GM08714 (cell line): ENCODE results near the gene SPATA24.
A peak's percentile ranks its signal among the peaks of the same experiment; 100 is the strongest.
"Not testable (repeated sequence)": the region's sequence is repeated elsewhere in the genome, so short reads cannot be mapped to it uniquely, and the experiment has no call there.

Experiments used
- H3K4me3 ChIP-seq: fragments of 200-500 bp; sonication (Bioruptor generic); 2 replicates; pipeline ENCODE4 v1.5.1; 2014; ENCODE audit warnings: mild to moderate bottlenecking, low read length, inconsistent platforms
- ZNF274 ChIP-seq: IDR thresholded peaks from 2 replicates; pipeline ENCODE4 v1.6.1; 2012; ENCODE audit warnings: mild to moderate bottlenecking, low read depth, low read length

SPATA24 gene

DNA sequence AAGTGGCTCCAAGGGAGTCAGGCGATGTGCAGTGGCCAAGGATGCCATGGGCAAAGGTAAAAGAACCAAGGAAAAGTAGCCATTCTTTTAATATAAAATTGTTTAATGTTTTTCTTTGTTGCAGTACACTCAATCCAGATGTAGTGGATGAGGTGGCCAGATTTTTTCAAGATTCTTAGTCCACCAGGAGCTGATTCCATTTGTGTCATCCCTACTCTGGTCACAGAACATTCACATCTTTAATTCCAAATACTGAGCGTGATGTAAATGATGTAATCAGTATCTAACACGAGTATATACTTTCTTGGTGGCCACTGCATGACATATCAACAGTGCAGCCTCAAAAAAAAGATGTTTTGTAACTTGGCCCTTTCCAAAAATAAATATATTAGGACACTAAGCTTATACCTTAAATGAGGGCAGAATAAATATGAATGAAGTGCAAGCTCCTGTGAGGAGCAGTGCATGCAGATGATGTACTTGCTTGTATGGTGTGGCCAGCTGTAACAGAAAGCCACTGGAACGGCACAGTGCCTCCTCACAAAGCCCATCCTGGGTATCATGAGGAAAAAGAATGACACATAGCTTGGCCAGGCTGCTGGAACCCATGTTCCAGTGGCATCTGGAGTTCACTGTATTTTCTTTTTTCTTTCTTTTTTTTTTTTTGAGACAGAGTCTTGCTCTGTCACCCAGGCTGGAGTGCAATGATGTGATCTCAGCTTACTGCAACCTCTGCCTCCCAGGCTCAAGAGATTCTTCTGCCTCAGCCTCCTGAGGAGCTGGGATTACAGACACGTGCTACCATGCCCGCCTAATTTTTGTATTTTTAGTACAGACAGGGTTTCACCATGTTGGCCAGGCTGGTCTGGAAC, 6.5 kb upstream of the SPATA24 start:
- H3K4me3 ChIP-seq, result no peak overlapping the region
- no peak for TF ChIP-seq ZNF274

DNA sequence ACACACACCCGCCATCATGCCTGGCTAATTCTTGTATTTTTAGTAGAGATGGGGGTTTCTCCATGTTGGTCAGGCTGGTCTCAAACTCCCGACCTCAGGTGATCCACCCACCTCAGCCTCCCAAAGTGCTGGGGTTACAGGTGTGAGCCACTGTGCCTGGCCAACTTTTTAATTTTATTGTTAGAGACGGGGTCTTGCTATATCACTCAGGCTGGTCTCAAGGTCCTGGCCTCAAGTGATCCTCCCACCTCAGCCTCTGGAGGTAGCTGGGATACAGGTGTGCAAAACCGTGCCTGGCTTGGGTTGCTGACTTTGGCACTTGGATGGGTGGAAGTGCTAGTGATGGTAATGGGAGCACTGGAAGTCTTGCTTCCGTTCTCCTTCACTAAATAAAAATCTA, 5.2 kb upstream of the SPATA24 start:
- not testable (repeated sequence) for H3K4me3 ChIP-seq

DNA sequence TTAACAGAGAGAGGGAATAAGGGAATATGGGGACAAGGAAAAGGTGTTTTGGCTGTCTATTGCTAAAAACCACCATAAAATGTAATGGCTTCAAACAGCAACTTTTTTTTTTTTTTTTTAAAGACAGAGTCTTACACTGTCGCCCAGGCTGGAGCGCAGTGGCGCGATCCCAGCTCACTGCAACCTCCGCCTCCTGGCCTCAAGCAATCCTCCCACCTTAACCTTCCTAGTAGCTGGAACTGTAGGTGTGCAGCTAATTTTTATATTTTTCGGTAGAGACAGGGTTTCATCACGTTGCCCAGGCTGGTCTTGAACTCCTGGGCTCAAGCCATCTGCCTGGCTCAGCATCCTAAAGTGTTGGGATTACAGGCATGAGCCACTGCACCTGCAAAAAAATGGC, 4.3 kb upstream of the SPATA24 start:
- TF ChIP-seq ZNF274, result no peak
- H3K4me3 ChIP-seq, result no peak overlapping the region

DNA sequence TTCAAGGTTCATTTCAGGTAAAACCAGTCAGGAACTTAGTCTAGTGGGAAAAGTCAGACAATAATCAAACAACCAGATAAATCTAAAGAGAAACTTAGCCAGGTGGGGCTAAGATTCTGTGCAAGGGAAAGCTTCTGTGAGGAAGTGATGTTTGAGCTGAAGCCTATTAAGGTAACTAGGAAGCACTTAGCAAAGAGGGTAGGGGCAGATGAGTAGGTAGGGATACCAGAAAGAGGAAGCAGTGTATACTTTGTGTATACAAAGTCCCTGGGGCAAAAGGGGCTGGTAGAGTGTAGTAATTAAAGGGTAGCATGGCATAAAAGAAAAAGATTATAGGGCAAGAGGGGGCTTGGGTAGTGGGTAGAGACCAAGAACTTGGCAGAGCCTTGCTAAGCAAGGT, 3.6 kb upstream of the SPATA24 start:
- H3K4me3 ChIP-seq, result no peak overlapping the region
- TF ChIP-seq ZNF274, result no peak

DNA sequence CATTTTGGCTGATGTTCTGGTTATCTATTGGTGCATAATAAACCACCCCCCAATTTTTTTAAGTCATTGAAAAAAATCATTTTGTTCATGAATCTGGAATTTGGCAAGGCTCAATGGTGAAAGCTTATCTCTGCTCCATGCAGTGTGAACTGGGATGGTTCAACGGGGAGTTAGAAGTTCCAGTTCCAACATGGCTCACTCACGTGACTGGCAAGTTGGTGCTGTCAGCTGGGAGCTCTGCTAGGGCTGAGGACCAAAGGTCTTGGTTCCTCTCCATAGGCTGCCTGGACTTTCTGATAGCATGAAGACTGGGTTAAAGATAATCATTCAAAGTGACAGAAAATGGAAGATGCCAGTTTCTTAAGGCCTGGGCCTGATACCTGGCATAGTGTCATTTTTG, 3.1 kb upstream of the SPATA24 start:
- TF ChIP-seq ZNF274, result no peak
- H3K4me3 ChIP-seq, result no peak overlapping the region

DNA sequence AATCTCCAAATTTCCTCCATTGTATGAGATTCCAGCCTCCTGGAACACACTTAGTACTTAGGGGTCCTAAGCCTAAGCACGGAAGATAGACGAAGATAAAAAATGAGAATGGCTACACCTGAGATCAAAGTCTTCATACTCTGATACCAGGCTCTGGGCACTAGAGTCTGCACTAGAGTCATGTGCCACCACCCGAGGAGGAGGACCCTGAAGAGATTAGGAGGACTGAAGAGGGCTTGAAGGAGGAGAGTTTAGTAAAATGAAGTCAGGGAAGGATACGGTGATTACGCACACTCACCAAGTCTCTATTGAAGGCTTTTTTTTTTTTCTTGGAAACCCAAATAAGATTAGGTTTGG, 573 bp upstream of the SPATA24 start:
- TF ChIP-seq ZNF274, result no peak

DNA sequence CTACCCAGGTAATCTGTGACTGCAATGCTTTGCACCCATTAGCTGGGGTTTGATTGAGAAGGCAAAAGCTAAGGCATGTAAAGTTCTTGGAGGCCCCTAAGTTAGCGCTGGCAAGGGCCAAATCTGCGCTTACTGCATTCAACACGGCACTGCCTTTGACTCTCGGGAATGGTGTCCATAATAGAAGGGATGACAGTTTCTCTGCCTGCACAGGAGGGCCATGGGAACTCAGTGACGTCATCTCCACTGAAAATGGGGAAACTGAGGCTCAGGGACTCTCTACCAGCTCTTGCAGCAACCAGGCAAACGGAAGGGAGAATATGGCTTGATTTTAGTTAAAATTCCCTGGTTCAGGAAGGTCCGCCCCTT, 487 bp downstream of the SPATA24 start:
- H3K4me3 ChIP-seq, result peak overlapping the region; percentile 76

More for the DNA sequence above, 573 bp upstream of the SPATA24 start:
- H3K4me3 ChIP-seq, result peak overlapping the region; percentile 24; the same call in 1 of the 2 replicates

DNA sequence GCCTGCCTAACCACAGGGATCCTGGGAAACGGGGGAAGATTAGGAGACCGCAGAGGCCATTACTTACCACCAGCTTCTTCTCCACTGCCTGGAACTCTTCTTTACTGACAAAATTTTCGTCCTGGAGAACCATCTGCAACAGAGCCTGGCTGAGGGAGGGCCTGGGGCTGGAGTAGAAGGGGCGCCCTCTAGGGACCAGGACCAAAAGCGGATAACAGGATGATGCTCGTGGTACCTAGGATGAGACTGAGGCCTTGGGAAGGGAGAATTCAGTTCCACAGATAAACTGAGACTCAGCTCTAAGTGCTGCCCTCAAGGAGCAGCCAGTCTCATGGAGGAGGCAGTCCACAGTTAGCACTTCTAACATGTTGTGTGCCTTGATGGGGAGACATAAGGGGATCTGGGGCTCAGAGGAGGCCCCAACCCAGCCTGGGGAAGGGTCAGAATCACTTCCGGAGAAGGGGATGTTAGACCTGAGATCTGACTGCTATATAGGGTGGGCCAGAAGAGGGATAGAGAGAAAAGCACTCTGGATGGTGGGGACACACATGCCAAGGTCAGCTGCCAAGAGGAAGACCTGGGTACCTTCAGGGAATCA, 1.2 kb downstream of the SPATA24 start:
- TF ChIP-seq ZNF274, result no peak
- H3K4me3 ChIP-seq, result no peak overlapping the region

More for the DNA sequence above, 487 bp downstream of the SPATA24 start:
- no peak for TF ChIP-seq ZNF274

DNA sequence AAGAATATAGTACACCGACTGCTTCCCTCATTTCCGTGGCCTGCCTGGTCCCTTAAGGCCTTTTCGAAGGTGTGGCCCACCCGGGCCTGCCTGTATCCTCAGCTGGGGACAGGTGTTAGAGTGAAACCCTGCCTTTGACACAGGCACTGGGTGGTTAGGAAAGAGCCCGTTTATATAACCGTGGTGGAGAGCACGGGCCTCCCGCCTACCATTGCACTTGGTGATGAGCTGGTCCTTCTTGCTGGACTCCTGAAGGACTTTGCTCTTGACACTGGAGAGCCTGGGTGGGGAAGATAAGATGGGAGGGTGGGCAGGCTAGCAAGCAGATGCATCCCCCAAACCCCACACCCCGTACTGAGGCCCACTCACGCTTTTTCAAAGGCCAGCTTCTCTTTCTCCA, 2.3 kb downstream of the SPATA24 start:
- TF ChIP-seq ZNF274, result no peak
- H3K4me3 ChIP-seq, result no peak overlapping the region

DNA sequence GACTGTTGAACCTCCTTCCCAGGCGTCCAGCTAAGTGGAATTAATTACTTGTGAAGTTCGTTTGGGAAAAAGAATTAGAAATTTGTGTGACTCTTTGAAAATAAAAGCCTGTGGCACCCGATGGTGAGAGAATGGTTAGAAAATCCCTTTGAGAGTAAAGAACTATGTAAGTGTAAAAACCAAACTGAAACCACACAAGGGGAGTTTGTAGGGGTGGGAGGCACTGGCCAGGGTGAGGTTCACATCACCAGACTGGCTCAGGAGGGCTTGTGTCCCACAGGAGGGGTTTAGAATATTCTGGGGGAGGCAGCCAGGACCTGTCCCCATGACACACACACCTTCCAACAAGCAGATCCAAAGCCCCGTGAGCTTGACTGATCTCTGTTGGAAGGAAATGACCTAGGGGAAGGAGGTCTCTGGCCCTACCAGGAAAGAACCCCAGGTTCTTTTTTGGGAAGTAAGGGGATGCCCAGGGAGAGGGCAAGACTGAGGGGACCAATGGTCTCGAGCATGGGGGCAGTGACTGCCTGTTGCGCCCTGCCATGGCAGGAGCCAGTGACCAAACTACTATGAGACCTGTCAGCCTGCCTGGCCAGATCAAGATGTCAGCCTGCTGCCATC, 4.3 kb downstream of the SPATA24 start:
- no peak for TF ChIP-seq ZNF274
- no peak overlapping the region; the same call in 1 of the 2 replicates for H3K4me3 ChIP-seq

DNA sequence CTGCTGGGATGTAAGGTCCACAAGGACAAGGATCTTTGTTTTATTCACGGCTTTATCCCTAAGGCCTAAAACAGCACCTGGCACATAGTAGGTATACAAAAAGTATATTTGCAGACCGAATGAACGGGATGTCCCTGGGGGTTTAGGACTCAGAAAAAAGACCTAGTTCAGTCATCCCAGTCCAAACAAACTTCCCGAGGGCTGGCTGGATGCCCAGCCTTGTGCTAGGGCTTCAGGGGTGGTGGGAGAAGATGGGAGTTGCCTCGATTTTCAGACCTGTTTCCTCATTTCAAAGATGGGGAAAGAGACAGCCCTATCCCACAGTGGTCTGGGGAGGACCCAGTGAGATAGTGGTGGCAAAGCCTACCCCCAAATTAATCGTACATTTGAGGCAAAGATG, 6.0 kb downstream of the SPATA24 start:
- no peak overlapping the region for H3K4me3 ChIP-seq
- no peak for TF ChIP-seq ZNF274

DNA sequence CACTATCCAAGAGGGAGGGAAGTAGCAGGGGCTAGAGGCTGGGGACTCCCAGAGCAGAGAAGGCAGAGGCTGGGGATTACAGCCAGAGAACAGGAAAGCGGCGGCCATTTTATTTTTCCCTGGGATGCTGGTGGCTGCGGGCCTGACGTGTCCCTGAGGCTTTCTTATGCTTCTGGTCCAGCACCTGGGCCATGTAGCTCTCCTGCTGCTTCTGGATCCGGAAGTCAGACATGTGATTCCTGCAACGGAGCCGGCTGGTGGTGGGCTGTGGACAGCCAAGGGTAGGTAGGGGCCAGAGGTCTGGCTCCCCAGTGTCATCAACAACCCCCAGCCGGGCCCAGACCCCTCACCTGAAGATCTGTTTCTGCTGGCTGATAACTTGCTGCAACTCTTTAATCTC, 7.2 kb downstream of the SPATA24 start:
- no peak for TF ChIP-seq ZNF274
- no peak overlapping the region for H3K4me3 ChIP-seq

DNA sequence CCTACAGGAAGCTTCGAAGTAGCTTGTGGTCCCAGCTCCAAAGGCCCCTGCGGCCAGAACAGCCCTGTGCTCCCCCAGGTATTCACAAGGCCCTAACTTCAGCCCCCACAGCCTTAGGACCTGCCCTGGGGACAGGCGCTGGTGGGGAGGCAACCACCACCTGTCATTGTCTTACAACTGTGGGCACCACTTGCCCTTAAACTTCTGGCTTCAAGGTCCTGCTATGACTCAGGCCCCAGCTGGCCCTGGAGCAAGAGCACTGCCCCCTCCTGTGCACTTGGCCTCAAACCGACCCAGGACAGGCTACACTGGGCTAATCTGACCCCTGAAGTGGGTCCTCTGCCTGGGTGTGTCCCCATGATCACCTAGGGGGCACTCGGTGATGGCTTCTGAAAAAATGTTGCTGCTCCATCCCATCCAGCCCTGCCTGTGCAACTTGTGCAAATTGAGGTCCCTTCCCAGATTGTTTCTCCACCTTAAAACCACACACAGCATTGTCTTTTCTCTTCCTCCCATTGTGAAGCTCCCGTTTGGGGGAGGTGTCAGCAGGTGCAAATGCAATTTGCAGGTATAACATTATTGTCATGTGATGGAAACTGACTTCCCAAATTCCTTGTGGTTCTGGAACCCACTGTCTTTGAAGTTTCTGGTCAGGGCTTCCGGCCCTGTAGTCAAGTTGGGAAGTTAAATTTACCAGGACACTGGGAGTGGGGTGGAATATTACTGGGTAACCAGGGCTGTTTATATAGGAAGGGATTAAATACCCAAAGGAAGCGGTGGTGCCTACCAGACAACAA, 7.8 kb downstream of the SPATA24 start:
- no peak for TF ChIP-seq ZNF274

More for the DNA sequence above, 7.8 kb downstream of the SPATA24 start:
- H3K4me3 ChIP-seq, result no peak overlapping the region
